ENCODE data around the gene SSBP4. TPM values are rescaled to one million over a fixed set of nuclear protein-coding genes. Genes with fewer than 3 reads are reported as not detected.

The SSBP4 gene
- total and polyA plus RNA-seq, 2 donors (not counting 3 experiments of a cell fraction or from before 2014, with no cell fraction given) = 89.6 to 151 TPM

DNA sequence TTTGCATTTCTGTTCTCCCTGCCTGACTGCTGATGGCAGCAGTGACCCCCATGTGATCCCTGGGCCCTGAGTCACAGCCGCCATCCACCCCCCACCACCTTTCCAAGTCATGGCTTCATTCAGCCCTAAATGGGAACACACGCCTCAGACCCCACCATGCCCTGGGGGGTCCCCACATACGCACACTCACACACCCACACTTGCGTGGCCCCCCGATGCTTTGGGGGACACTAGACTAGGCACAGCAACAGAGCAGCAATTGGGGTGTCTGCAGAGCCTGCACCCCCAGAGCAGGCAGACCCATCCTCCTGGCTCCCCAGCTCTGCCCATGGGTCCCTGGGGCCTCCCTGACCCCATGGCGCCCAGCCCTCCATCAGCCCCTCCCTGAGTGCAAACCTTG lies 24.2 kb downstream of the SSBP4 start:
- ChIA-PET POLR2A (no interaction called here), CTCF (no interaction called here)
- H4K20me1 ChIP-seq (replicated peaks; ENCODE audit: control insufficient read depth, extremely low read depth, insufficient read depth, low read length) = no peaks in the 10 kb centered on the region
- no peak for DNase-seq (ENCODE audit: low read depth, low spot score)
- H3K9ac ChIP-seq (replicated peaks; ENCODE audit: extremely low read depth, insufficient read depth, low read length) = no peak overlapping the region
- H3K27ac ChIP-seq (ENCODE audit: insufficient read depth, low read depth, low read length) = no peak overlapping the region
- no peak overlapping the region for H2AFZ ChIP-seq (ENCODE audit: low read depth, low read length)
- no peak overlapping the region for H3K4me2 ChIP-seq (ENCODE audit: insufficient read depth, low read length)
- intact Hi-C loops (cut with micrococcal nuclease) = no loop called here
- H3K9me1 ChIP-seq (replicated peaks; ENCODE audit: control insufficient read depth, extremely low read depth, insufficient read depth, low read length) = no peaks in the 10 kb centered on the region
- H3K4me3 ChIP-seq (replicated peaks in 1 of 3; ENCODE audit: insufficient read depth in 1 of 3, low read depth in 1 of 3, low read length in 3 of 3) = no peak overlapping the region
- peaks cover 0 to 35% of the 10 kb centered on the region in 2 experiments for H3K36me3 ChIP-seq (ENCODE audit: control insufficient read depth in 2 of 2, extremely low read depth in 1 of 2, insufficient read depth in 2 of 2, low read length in 2 of 2)
- FAIRE-seq = no peak
- H3K27me3 ChIP-seq (ENCODE audit: control insufficient read depth in 2 of 2, insufficient read depth in 2 of 2, low read length in 2 of 2) = no peaks in the 10 kb centered on the region
- dilution Hi-C loops (cut with MboI; ENCODE audit: extremely low pct_ligation_motif_present, low sequenced_read_pairs) = no loop called here
- TF ChIP-seq GATA2 (IDR thresholded peaks at IDR 0.05; ENCODE audit: insufficient read depth, insufficient read length, low read depth, low read length) (no peak), MYC (IDR thresholded peaks at IDR 0.05; ENCODE audit: low read depth, low read length) (no peak), POLR2AphosphoS5 (IDR thresholded peaks at IDR 0.05; ENCODE audit: insufficient read depth, low read depth, low read length) (no peak), POLR2A (IDR thresholded peaks at IDR 0.05; ENCODE audit: low read depth, low read length) (no peak), JUN (IDR thresholded peaks at IDR 0.05; ENCODE audit: borderline replicate concordance, insufficient read depth, insufficient read length, low read depth) (no peak), FOS (IDR thresholded peaks at IDR 0.05; ENCODE audit: borderline replicate concordance, insufficient read depth, low read length) (no peak), EZH2 (IDR thresholded peaks at IDR 0.05; ENCODE audit: borderline replicate concordance, low read depth, low read length, severe bottlenecking) (no peak)
- TF ChIP-seq, protein P1, sequence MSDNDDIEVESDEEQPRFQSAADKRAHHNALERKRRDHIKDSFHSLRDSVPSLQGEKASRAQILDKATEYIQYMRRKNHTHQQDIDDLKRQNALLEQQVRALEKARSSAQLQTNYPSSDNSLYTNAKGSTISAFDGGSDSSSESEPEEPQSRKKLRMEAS (IDR thresholded peaks at IDR 0.05; ENCODE audit: insufficient read depth, insufficient read length) = no peak
- TF ChIP-seq, protein P2, sequence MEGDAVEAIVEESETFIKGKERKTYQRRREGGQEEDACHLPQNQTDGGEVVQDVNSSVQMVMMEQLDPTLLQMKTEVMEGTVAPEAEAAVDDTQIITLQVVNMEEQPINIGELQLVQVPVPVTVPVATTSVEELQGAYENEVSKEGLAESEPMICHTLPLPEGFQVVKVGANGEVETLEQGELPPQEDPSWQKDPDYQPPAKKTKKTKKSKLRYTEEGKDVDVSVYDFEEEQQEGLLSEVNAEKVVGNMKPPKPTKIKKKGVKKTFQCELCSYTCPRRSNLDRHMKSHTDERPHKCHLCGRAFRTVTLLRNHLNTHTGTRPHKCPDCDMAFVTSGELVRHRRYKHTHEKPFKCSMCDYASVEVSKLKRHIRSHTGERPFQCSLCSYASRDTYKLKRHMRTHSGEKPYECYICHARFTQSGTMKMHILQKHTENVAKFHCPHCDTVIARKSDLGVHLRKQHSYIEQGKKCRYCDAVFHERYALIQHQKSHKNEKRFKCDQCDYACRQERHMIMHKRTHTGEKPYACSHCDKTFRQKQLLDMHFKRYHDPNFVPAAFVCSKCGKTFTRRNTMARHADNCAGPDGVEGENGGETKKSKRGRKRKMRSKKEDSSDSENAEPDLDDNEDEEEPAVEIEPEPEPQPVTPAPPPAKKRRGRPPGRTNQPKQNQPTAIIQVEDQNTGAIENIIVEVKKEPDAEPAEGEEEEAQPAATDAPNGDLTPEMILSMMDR (IDR thresholded peaks at IDR 0.05; ENCODE audit: extremely low read depth in 1 of 2, insufficient read depth in 1 of 2, low read depth in 1 of 2, low read length in 2 of 2) = no peak
- no peaks in the 10 kb centered on the region for H3K9me3 ChIP-seq (replicated peaks; ENCODE audit: control insufficient read depth, insufficient read depth, low read length)
- no peaks in the 10 kb centered on the region for H3K79me2 ChIP-seq (ENCODE audit: control insufficient read depth, insufficient read depth, low read length)
- no TSS peak for BruUV-seq (replicated peaks)
- H3K4me1 ChIP-seq (ENCODE audit: control insufficient read depth, extremely low read depth, insufficient read depth, low read length) = no peaks in the 10 kb centered on the region
